ENCODE measurements around the gene ADGRG6.

- TF ChIP-seq CTCF (IDR thresholded peaks at IDR 0.05): no peak
- TF ChIP-seq POLR2A (IDR thresholded peaks at IDR 0.05): no peak
These were observed 1.3 kb downstream of the ADGRG6 start for GRCh38 chr6:142303176-142303533.

Data from esophagus squamous epithelium (tissue), 4 donors.